ENCODE measurements around the gene UTP14C. TPM values are rescaled to one million over a fixed set of nuclear protein-coding genes. Genes with fewer than 3 reads are reported as not detected.

The UTP14C gene
- total RNA-seq, 1 donor from 2014 or later, result 19.6 TPM

GRCh38 chr13:51996641-51997040 is 27.9 kb upstream of the UTP14C start:
- Histone ChIP-seq H3K36me3 (ENCODE audit: control insufficient read depth, insufficient read depth, low read length) (no peaks in the 10 kb centered on the region), H3K27me3 (ENCODE audit: control insufficient read depth, insufficient read depth, low read length) (peaks cover 3% of the 10 kb centered on the region), H3K4me3 (ENCODE audit: low read depth, low read length) (no peak overlapping the region)
- DNase-seq (ENCODE audit: low read depth), result no peak
- TF ChIP-seq, protein P1, sequence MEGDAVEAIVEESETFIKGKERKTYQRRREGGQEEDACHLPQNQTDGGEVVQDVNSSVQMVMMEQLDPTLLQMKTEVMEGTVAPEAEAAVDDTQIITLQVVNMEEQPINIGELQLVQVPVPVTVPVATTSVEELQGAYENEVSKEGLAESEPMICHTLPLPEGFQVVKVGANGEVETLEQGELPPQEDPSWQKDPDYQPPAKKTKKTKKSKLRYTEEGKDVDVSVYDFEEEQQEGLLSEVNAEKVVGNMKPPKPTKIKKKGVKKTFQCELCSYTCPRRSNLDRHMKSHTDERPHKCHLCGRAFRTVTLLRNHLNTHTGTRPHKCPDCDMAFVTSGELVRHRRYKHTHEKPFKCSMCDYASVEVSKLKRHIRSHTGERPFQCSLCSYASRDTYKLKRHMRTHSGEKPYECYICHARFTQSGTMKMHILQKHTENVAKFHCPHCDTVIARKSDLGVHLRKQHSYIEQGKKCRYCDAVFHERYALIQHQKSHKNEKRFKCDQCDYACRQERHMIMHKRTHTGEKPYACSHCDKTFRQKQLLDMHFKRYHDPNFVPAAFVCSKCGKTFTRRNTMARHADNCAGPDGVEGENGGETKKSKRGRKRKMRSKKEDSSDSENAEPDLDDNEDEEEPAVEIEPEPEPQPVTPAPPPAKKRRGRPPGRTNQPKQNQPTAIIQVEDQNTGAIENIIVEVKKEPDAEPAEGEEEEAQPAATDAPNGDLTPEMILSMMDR (IDR thresholded peaks at IDR 0.05; ENCODE audit: insufficient read depth, low read length, poor library complexity, severe bottlenecking), result no peak

DNA sequence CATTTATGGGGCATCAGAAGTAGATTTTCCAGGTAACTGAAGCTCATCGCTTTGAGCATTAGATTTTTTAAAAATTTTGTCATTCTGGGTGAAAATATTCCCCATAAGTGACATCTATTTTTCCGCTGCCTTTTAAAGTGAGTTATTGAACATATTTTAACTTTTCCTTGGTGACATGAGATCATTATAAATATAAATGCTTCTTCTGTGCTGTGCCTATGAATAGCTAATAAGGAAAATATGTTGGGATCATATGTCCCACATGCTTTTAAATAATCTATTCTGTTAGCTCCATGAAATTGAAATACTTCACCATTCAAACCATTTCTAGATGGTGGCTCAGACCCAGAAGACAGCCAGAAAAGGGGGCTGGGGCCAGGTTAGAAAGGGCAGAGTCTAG is 27.3 kb upstream of the UTP14C start:
- H3K36me3 ChIP-seq (ENCODE audit: control insufficient read depth, insufficient read depth, low read length), result no peaks in the 10 kb centered on the region
- TF ChIP-seq, protein P1 (IDR thresholded peaks at IDR 0.05; ENCODE audit: insufficient read depth, low read length, poor library complexity, severe bottlenecking), result no peak
- H3K4me3 ChIP-seq (ENCODE audit: low read depth, low read length), result no peak overlapping the region
- DNase-seq (ENCODE audit: low read depth), result no peak
- H3K27me3 ChIP-seq (ENCODE audit: control insufficient read depth, insufficient read depth, low read length), result peaks cover 3% of the 10 kb centered on the region

DNA sequence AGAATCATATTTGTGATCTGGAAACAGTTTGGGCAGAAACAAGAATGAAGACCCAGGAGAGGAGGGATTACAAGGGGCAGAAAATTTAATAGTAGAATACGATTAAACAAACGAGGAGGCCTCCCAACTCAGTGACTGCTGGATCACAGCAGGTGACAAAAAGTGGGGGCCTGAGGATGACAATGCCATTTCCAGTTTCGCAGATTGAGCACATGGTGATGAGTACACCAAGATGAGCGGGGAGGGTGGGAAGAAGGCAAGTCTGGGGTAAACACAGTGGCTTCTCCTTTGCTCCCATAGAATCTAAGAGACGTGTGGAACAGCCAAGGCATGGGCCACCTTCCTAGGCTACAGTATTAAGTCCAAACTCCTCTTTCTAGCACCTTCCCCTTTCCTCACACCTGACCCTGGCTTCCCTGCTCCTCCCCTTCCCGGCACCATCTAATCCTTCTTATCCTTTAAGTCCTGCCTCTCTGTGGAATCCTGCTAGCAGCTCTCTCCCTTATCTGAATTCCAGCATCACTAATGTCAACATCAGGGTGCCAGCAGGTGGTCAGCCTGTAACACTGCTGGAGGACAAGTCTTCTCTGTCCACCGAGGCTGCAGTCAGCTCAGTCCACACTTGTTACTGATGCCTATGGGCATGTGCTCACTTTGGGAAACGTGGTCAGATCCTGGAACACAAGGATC is 26.7 kb upstream of the UTP14C start:
- H3K4me3 ChIP-seq (ENCODE audit: low read depth, low read length), result no peak overlapping the region
- H3K27me3 ChIP-seq (ENCODE audit: control insufficient read depth, insufficient read depth, low read length), result peaks cover 3% of the 10 kb centered on the region
- no peaks in the 10 kb centered on the region for H3K36me3 ChIP-seq (ENCODE audit: control insufficient read depth, insufficient read depth, low read length)
- no peak for DNase-seq (ENCODE audit: low read depth)
- TF ChIP-seq, protein P1 (IDR thresholded peaks at IDR 0.05; ENCODE audit: insufficient read depth, low read length, poor library complexity, severe bottlenecking), result no peak

- DNase-seq (ENCODE audit: low read depth), result no peak
- TF ChIP-seq, protein P1 (IDR thresholded peaks at IDR 0.05; ENCODE audit: insufficient read depth, low read length, poor library complexity, severe bottlenecking), result no peak
- H3K27me3 ChIP-seq (ENCODE audit: control insufficient read depth, insufficient read depth, low read length), result peaks cover 3% of the 10 kb centered on the region
- no peaks in the 10 kb centered on the region for H3K36me3 ChIP-seq (ENCODE audit: control insufficient read depth, insufficient read depth, low read length)
- no peak overlapping the region for H3K4me3 ChIP-seq (ENCODE audit: low read depth, low read length)
Measured at GRCh38 chr13:51998723-51999509, 25.6 kb upstream of the UTP14C start.

DNA sequence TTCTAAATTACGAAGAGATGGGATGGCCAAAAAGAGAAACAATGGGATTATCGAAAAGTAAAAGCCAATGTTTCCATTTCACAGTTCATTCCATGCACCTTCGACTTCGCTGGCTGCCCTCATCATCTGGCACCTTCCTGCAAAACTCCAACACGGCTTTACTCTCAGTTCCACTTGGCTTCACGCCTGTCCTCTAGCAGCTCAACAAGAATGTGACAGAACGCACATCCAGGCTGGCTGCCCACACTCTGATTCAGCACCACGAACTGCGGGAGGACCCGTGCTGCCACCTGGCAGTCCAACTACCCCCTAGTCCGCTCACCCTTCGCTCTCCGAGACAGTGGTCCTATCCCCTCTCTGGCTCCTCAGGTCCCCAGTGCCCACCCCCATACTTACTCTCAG is 25.0 kb upstream of the UTP14C start:
- Histone ChIP-seq H3K27me3 (ENCODE audit: control insufficient read depth, insufficient read depth, low read length) (peaks cover 3% of the 10 kb centered on the region), H3K4me3 (ENCODE audit: low read depth, low read length) (no peak overlapping the region)
- DNase-seq (ENCODE audit: low read depth), result peak; percentile 16

More for the DNA sequence above, 25.0 kb upstream of the UTP14C start:
- TF ChIP-seq, protein P1 (IDR thresholded peaks at IDR 0.05; ENCODE audit: insufficient read depth, low read length, poor library complexity, severe bottlenecking), result no peak
- H3K36me3 ChIP-seq (ENCODE audit: control insufficient read depth, insufficient read depth, low read length), result no peaks in the 10 kb centered on the region

Measured in kidney epithelial cell (primary cell).